ENCODE results near the gene TMPRSS9. TPM values are rescaled to one million over a fixed set of nuclear protein-coding genes. Genes with fewer than 3 reads are reported as not detected.

The TMPRSS9 gene
- total and polyA plus RNA-seq, 4 experiments from 2014 or later, result not detected

DNA sequence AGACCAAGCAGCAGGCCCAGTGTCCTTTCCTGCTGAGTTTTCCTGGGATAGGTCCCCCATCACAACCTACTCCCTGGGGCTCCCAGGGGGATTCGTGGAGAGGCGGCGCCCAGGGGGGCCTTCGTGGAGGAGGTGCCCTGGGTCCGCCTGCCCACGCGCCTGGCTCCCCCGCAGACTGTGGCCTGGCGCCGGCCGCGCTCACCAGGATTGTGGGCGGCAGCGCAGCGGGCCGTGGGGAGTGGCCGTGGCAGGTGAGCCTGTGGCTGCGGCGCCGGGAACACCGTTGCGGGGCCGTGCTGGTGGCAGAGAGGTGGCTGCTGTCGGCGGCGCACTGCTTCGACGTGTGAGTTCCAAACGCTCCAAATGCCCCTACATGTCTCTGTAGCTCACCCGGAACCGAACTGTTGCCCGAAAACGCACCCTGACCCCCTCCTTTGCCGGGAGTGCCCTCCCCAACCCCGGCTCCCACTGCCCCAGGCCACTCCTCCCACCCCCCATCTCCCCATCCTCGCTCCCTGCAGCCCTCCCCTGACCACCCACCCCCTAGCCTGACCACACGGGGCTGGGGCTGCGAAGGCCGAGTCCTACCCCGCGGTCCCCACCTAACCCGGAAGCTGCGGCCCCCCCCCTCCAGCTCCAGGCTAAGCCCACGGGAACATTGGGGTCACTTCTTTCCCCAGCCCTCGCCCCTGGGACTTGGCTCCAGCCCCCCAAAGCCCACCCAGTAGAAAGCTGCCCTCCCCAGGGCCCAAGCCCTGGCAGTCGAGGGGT lies 64.0 kb downstream of the TMPRSS9 start:
- Mint-ChIP-seq H3K27me3 (no peaks in the 10 kb centered on the region), H3K9me3 (no peaks in the 10 kb centered on the region), H3K27ac (no peak overlapping the region), H3K4me1 (peaks cover 6 to 19% (median 12%) of the 10 kb centered on the region in 4 donors), H3K36me3 (peaks cover 0 to 10% of the 10 kb centered on the region in 2 donors), H3K4me3 (peak overlapping the region in 1 of 8 donors; percentile 54)
- CTCF ChIA-PET (ENCODE audit: partially characterized antibody), result no interaction called here
- Histone ChIP-seq H3K9me3 (ENCODE audit: control insufficient read depth in 1 of 2, low read length in 2 of 2) (no peaks in the 10 kb centered on the region), H3K27me3 (ENCODE audit: insufficient read depth, low read length) (no peaks in the 10 kb centered on the region), H3K4me3 (ENCODE audit: low read length in 2 of 2) (no peak overlapping the region), H3K27ac (ENCODE audit: low read depth, low read length) (no peak overlapping the region), H3K4me1 (ENCODE audit: insufficient read depth, low read length) (peaks cover 21% of the 10 kb centered on the region), H3K36me3 (ENCODE audit: insufficient read depth, low read length) (no peaks in the 10 kb centered on the region)
- POLR2A ChIA-PET (ENCODE audit: partially characterized antibody), result no interaction called here
- intact Hi-C loops (cut with micrococcal nuclease), result no loop called here
- no peak for DNase-seq

GRCh38 chr19:2424686-2425621 lies 64.9 kb downstream of the TMPRSS9 start:
- Mint-ChIP-seq H3K9me3 (no peaks in the 10 kb centered on the region), H3K27ac (no peak overlapping the region), H3K4me1 (peaks cover 6 to 19% (median 12%) of the 10 kb centered on the region in 4 donors), H3K36me3 (peaks cover 0 to 10% of the 10 kb centered on the region in 2 donors), H3K4me3 (no peak overlapping the region), H3K27me3 (no peaks in the 10 kb centered on the region)
- H3K36me3 ChIP-seq (ENCODE audit: insufficient read depth, low read length), result no peaks in the 10 kb centered on the region
- no peaks in the 10 kb centered on the region for H3K27me3 ChIP-seq (ENCODE audit: insufficient read depth, low read length)
- no peaks in the 10 kb centered on the region for H3K9me3 ChIP-seq (ENCODE audit: control insufficient read depth in 1 of 2, low read length in 2 of 2)
- intact Hi-C loops (cut with micrococcal nuclease), result no loop called here
- H3K4me3 ChIP-seq (ENCODE audit: low read length in 2 of 2), result no peak overlapping the region
- no peak for DNase-seq
- POLR2A ChIA-PET (ENCODE audit: partially characterized antibody), result no interaction called here
- CTCF ChIA-PET (ENCODE audit: partially characterized antibody), result no interaction called here
- peaks cover 21% of the 10 kb centered on the region for H3K4me1 ChIP-seq (ENCODE audit: insufficient read depth, low read length)
- H3K27ac ChIP-seq (ENCODE audit: low read depth, low read length), result no peak overlapping the region

GRCh38 chr19:2425622-2426581 lies 65.8 kb downstream of the TMPRSS9 start:
- H3K9me3 ChIP-seq (ENCODE audit: control insufficient read depth in 1 of 2, low read length in 2 of 2), result no peaks in the 10 kb centered on the region
- no peaks in the 10 kb centered on the region for H3K9me3 Mint-ChIP-seq
- intact Hi-C loops (cut with micrococcal nuclease), result no loop called here
- H3K4me3 Mint-ChIP-seq, result peak overlapping the region; percentile 69 to 96 (median 94)
- DNase-seq, result no peak
- ChIA-PET POLR2A (ENCODE audit: partially characterized antibody) (interaction anchor here (1.0 to 2.7 kb wide), 3 partner anchors 30 to 155 kb away, joined by 3 to 30 read pairs (median 10); partner anchors contain the start of genes LMNB2, LSM7 and SPPL2B), CTCF (ENCODE audit: partially characterized antibody) (no interaction called here)
- H3K36me3 ChIP-seq (ENCODE audit: insufficient read depth, low read length), result no peaks in the 10 kb centered on the region
- H3K27me3 ChIP-seq (ENCODE audit: insufficient read depth, low read length), result no peaks in the 10 kb centered on the region
- peaks cover 6 to 19% (median 12%) of the 10 kb centered on the region in 4 donors for H3K4me1 Mint-ChIP-seq
- peak overlapping the region in 6 of 7 donors; percentile 24 to 98 (median 82) for H3K27ac Mint-ChIP-seq
- H3K4me3 ChIP-seq (ENCODE audit: low read length in 2 of 2), result peak overlapping the region in 1 of 2 donors; percentile 79
- peak overlapping the region; percentile 95 for H3K27ac ChIP-seq (ENCODE audit: low read depth, low read length)
- H3K4me1 ChIP-seq (ENCODE audit: insufficient read depth, low read length), result peaks cover 21% of the 10 kb centered on the region
- H3K27me3 Mint-ChIP-seq, result no peaks in the 10 kb centered on the region
- peaks cover 0 to 10% of the 10 kb centered on the region in 2 donors for H3K36me3 Mint-ChIP-seq

DNA sequence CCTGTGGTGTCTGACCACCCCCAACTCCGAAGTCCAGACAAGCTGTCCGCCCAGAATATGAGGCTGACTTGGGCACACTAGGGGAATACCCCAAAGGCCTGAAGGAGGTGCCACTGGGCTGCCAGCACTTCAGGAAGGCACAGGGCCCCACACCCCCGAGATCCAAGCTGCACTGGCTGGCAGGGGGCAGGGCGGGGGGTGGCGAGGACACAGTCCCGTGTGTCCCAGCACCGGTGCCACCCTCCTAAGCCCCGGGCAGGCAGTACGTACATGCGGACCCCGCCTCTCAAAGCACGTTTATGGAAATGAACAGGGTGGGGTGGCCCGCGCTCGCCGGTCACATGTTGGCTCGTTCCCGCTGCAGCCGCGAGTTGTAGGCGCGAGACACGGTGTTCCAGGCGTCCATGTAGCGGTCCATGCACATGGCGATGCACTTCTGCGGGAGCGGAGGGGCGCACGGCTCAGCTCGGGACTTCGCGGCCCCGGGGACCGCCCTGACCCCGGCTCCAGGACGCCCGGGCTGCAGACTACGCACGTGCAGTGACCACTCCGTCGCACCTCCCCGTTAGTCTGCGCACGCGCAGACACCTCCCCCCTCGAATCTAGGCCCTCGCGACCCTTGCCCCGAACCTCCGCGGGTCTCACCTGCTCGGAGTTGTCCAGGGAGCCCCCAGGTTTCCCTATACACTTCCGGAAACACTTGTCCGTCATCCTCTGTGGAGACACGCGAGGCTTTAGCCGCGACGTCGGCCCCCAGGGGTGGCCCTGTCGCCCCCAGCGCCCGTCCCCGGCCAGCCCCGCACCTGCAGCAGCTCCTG lies 66.8 kb downstream of the TMPRSS9 start:
- DNase-seq, result peak in 3 of 5 donors; percentile 7 to 13 (median 10)
- no peaks in the 10 kb centered on the region for H3K9me3 Mint-ChIP-seq
- H3K4me1 Mint-ChIP-seq, result peaks cover 6 to 19% (median 12%) of the 10 kb centered on the region in 4 donors
- CTCF ChIA-PET (ENCODE audit: partially characterized antibody), result interaction anchor here (1.4 to 1.6 kb wide), 2 partner anchors 153 to 184 kb away, joined by 5 to 7 read pairs; no protein-coding TSS in a partner anchor
- H3K4me3 Mint-ChIP-seq, result peak overlapping the region; percentile 90 to 97 (median 94)
- H3K27me3 Mint-ChIP-seq, result no peaks in the 10 kb centered on the region
- Histone ChIP-seq H3K9me3 (ENCODE audit: control insufficient read depth in 1 of 2, low read length in 2 of 2) (no peaks in the 10 kb centered on the region), H3K27me3 (ENCODE audit: insufficient read depth, low read length) (no peaks in the 10 kb centered on the region), H3K4me1 (ENCODE audit: insufficient read depth, low read length) (peaks cover 21% of the 10 kb centered on the region), H3K27ac (ENCODE audit: low read depth, low read length) (peak overlapping the region; percentile 95), H3K36me3 (ENCODE audit: insufficient read depth, low read length) (no peaks in the 10 kb centered on the region), H3K4me3 (ENCODE audit: low read length in 2 of 2) (peak overlapping the region; percentile 61 to 79)
- intact Hi-C loops (cut with micrococcal nuclease), result loop anchor here (1.0 kb wide), 3 partner anchors 30 to 191 kb away; partner anchors contain the start of genes LSM7, PLEKHJ1, SF3A2 and SPPL2B
- peaks cover 0 to 14% of the 10 kb centered on the region in 2 donors for H3K36me3 Mint-ChIP-seq
- POLR2A ChIA-PET (ENCODE audit: partially characterized antibody), result interaction anchor here (0.6 to 2.7 kb wide), 17 partner anchors 12 to 632 kb away, joined by 3 to 30 read pairs (median 3); partner anchors contain the start of genes GADD45B, LMNB2, LSM7 and SPPL2B
- peak overlapping the region; percentile 93 to 99 (median 99) for H3K27ac Mint-ChIP-seq

DNA sequence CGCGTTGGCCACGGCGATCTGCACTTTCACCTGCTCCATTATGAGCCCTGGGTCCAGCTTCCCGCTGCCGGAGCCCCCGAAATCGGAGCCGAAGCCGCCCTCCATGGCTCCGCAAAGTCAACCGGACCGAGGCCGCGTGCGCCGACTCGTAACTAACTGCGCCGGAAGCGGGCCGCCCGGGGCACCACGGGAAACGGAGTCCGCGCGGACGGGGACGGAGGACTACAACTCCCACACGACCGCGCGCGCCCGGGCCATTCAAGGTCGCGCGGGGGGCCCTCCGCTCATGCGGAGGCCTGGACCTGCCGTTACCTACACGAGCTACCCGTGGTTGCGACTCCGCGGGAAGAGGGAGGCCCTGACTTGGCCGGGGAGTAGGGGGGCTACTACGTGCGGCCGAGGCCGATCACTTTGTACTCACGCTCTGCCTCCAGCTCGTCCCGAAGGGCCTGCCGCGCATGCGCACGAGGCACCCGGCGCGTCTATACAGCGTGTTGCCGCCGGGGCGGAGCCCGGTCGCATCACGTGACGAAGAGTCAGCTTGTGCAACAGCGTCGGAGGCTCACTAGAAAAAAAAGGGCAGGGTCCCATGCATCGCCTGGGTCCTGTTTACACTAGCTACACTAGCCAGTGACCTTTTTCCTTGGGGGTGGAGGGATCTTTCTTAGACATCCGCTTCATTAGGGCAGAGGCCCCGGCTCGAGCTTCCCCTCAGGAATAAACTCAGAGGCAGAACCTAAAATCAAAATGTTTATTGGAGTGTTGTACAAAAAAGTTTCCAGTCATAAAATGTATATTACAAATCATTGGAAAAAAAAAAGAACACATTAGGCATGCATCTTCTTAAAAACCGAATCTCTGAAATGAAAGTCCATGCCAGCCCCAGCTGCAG lies 67.6 kb downstream of the TMPRSS9 start, which contains the start of gene TIMM13:
Gene TIMM13, minus strand, starts transcription at position 158 of the 892 bp plus-strand sequence. Its CDS starts 53 bp downstream, at position 105.
- POLR2A ChIA-PET (ENCODE audit: partially characterized antibody), result interaction anchor here (0.6 to 2.7 kb wide), 26 partner anchors 12 to 631 kb away, joined by 3 to 30 read pairs (median 3); partner anchors contain the start of genes GADD45B, LMNB2, LSM7 and SPPL2B
- DNase-seq, result peak; percentile 96 to 99 (median 98)
- H3K27ac Mint-ChIP-seq, result peak within 1 kb of the TSS; percentile 93 to 99 (median 99)
- H3K4me1 Mint-ChIP-seq, result peaks cover 6 to 19% (median 12%) of the 10 kb centered on the region in 4 donors
- peaks cover 21% of the 10 kb centered on the region for H3K4me1 ChIP-seq (ENCODE audit: insufficient read depth, low read length)
- H3K36me3 ChIP-seq (ENCODE audit: insufficient read depth, low read length), result no peaks in the 10 kb centered on the region
- peaks cover 0 to 14% of the 10 kb centered on the region in 2 donors for H3K36me3 Mint-ChIP-seq
- H3K27me3 ChIP-seq (ENCODE audit: insufficient read depth, low read length), result no peaks in the 10 kb centered on the region
- intact Hi-C loops (cut with micrococcal nuclease), result loop anchor here (1.0 kb wide), 3 partner anchors 30 to 191 kb away; partner anchors contain the start of genes LSM7, PLEKHJ1, SF3A2 and SPPL2B
- H3K27ac ChIP-seq (ENCODE audit: low read depth, low read length), result peak within 1 kb of the TSS; percentile 95
- no peaks in the 10 kb centered on the region for H3K9me3 Mint-ChIP-seq
- H3K4me3 ChIP-seq (ENCODE audit: low read length in 2 of 2), result peak within 1 kb of the TSS; percentile 61 to 79
- no peaks in the 10 kb centered on the region for H3K27me3 Mint-ChIP-seq
- H3K9me3 ChIP-seq (ENCODE audit: control insufficient read depth in 1 of 2, low read length in 2 of 2), result no peaks in the 10 kb centered on the region
- peak within 1 kb of the TSS; percentile 90 to 97 (median 94) for H3K4me3 Mint-ChIP-seq
- CTCF ChIA-PET (ENCODE audit: partially characterized antibody), result interaction anchor here (0.7 to 1.6 kb wide), 4 partner anchors 36 to 183 kb away, joined by 3 to 7 read pairs (median 4); no protein-coding TSS in a partner anchor

Data from CD4-positive, alpha-beta memory T cell (primary cell).